Brain microvascular endothelial cell (primary cell): ENCODE measurements around the gene GALNTL6.

ENCODE experiments used
- DNase-seq: peaks from one replicate; pipeline ENCODE4 v3.0.0-alpha.2; 2020
- H3K27ac ChIP-seq: fragments of 250-450 bp; sonication (Bioruptor Pico); 2 replicates; pipeline ENCODE4 v1.5.1; 2020; ENCODE audit warnings: mild to moderate bottlenecking, moderate library complexity
- H3K27me3 ChIP-seq: fragments of 250-450 bp; sonication (Bioruptor Pico); replicated peaks from 2 replicates; pipeline ENCODE4 v1.5.1; 2020; ENCODE audit warnings: mild to moderate bottlenecking
- H3K36me3 ChIP-seq: fragments of 250-450 bp; sonication (Bioruptor Pico); replicated peaks from 2 replicates; pipeline ENCODE4 v1.5.1; 2020; ENCODE audit warnings: mild to moderate bottlenecking
- H3K4me3 ChIP-seq: 2 replicates; pipeline ENCODE4 v1.5.1; 2011; ENCODE audit warnings: low read depth, mild to moderate bottlenecking, control low read depth, low read length, moderate library complexity
- CTCF ChIP-seq: IDR thresholded peaks from 2 replicates; pipeline ENCODE4 v1.5.1; 2011; ENCODE audit warnings: low read depth, mild to moderate bottlenecking, moderate library complexity, low read length, control low read depth, inconsistent platforms; ENCODE audit errors: missing control alignments
- in situ Hi-C: cut with HindIII; loops from 2 replicates; pipeline ENCODE4 v1.10.0; 2017; ENCODE audit warnings: low sequenced_read_pairs, low pct_ligation_motif_present

The GALNTL6 gene

GRCh38 chr4:172978848-172979247 is 1165.6 kb downstream of the GALNTL6 start:
- in situ Hi-C loops, result no loop called here
- TF ChIP-seq CTCF, result no peak
- H3K4me3 ChIP-seq, result no peak overlapping the region
- DNase-seq, result no peak
- no peak overlapping the region for H3K27ac ChIP-seq
- no peaks in the 10 kb centered on the region for H3K36me3 ChIP-seq
- H3K27me3 ChIP-seq, result no peaks in the 10 kb centered on the region

DNA sequence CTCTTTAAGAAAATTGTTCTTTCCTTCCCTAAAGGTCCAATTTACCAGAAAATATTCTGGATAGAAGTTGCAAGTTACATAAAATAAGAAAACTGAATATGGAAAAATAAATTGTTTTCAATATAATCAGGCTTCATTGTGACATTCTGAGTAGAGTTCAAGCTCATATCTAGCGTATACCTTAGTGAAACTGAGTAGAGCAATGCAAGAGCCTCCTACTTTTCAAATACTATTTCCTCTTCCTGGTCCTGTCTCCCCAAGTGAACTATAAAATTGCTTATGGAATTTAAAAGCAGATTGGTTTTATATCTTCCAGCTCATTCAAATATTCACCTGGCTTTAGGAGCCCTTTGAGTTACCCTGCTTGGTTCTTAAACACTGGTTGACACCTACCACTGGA is 1166.1 kb downstream of the GALNTL6 start:
- H3K27me3 ChIP-seq, result no peaks in the 10 kb centered on the region
- H3K36me3 ChIP-seq, result no peaks in the 10 kb centered on the region
- no peak for TF ChIP-seq CTCF
- DNase-seq, result no peak
- in situ Hi-C loops, result no loop called here
- H3K27ac ChIP-seq, result no peak overlapping the region
- H3K4me3 ChIP-seq, result no peak overlapping the region

DNA sequence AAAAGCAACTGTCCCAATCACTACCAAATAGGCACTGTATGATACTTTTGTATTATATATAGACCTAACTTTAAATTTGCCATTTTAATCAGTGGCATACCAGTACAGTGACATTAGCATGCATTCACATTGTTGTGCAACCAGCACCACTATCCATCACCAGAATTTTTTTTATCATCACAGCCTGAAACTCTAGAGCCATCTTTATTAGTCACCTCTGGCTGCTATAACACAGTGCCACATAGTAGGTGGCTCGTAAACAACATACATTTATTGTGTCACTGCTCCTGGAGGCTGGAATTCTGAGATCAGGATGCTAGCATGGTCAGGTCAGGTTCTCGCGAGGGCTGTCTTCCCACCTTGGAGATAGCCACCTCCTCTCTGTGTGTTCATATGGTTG is 1167.0 kb downstream of the GALNTL6 start:
- DNase-seq, result no peak
- no peaks in the 10 kb centered on the region for H3K27me3 ChIP-seq
- H3K4me3 ChIP-seq, result no peak overlapping the region
- no peak overlapping the region for H3K27ac ChIP-seq
- no peaks in the 10 kb centered on the region for H3K36me3 ChIP-seq
- in situ Hi-C loops, result no loop called here
- TF ChIP-seq CTCF, result no peak

GRCh38 chr4:172982151-172982590 is 1169.0 kb downstream of the GALNTL6 start:
- DNase-seq, result peak; percentile 84
- peak overlapping the region; percentile 86 for H3K27ac ChIP-seq
- no peaks in the 10 kb centered on the region for H3K27me3 ChIP-seq
- no peak for TF ChIP-seq CTCF
- no peaks in the 10 kb centered on the region for H3K36me3 ChIP-seq
- in situ Hi-C loops, result no loop called here
- no peak overlapping the region for H3K4me3 ChIP-seq

GRCh38 chr4:172983014-172983413 is 1169.8 kb downstream of the GALNTL6 start:
- H3K27me3 ChIP-seq, result no peaks in the 10 kb centered on the region
- in situ Hi-C loops, result no loop called here
- peak overlapping the region; percentile 86 for H3K27ac ChIP-seq
- DNase-seq, result no peak
- H3K4me3 ChIP-seq, result no peak overlapping the region
- H3K36me3 ChIP-seq, result no peaks in the 10 kb centered on the region
- TF ChIP-seq CTCF, result no peak

DNA sequence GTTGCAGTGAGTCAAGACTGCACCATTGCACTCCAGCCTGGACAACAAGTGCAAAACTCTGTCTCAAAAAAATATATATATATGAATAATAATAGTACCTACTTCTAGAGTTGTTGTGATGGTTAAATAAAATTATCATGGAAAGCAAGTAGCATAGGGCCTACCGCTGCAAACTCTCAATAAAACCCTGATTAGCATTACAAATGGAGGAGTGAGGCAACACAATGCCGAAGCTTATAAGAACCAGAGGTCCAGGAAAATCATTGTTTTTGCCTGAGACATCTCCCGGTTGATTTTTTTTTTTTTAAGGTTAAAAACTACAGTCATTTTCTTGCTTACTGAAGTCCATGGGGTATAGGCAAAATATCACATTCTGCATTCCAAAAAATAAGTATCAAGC is 1170.4 kb downstream of the GALNTL6 start:
- no peaks in the 10 kb centered on the region for H3K27me3 ChIP-seq
- no peak overlapping the region for H3K4me3 ChIP-seq
- no peaks in the 10 kb centered on the region for H3K36me3 ChIP-seq
- DNase-seq, result no peak
- in situ Hi-C loops, result no loop called here
- H3K27ac ChIP-seq, result no peak overlapping the region
- no peak for TF ChIP-seq CTCF
